Measurements from ENCODE around the gene RAC2.

RAC2 gene

GRCh38 chr22:37254209-37254866 lies 10.3 kb upstream of the RAC2 start:
- DNase-seq = peak; percentile 30

- DNase-seq = peak; percentile 52
Measured at GRCh38 chr22:37253126-37253660, 9.1 kb upstream of the RAC2 start.

GRCh38 chr22:37251836-37252235 lies 7.8 kb upstream of the RAC2 start:
- peak; percentile 20 for DNase-seq

- DNase-seq = peak; percentile 24
Measured at GRCh38 chr22:37249986-37250385, 5.9 kb upstream of the RAC2 start.

- DNase-seq = peak; percentile 26
Measured at GRCh38 chr22:37248251-37248650, 4.2 kb upstream of the RAC2 start.

- DNase-seq = no peak
Measured at GRCh38 chr22:37245740-37246139, 1.7 kb upstream of the RAC2 start.

- peak; percentile 43 for DNase-seq
Measured at GRCh38 chr22:37244922-37245722, 1.1 kb upstream of the RAC2 start.

- DNase-seq = no peak
Measured at GRCh38 chr22:37243402-37244113, 511 bp downstream of the RAC2 start.

- DNase-seq = peak; percentile 84
Measured at GRCh38 chr22:37242395-37242918, 1.6 kb downstream of the RAC2 start.

GRCh38 chr22:37241351-37242142 lies 2.5 kb downstream of the RAC2 start:
- no peak for DNase-seq

- no peak for DNase-seq
Measured at GRCh38 chr22:37240941-37241320, 3.1 kb downstream of the RAC2 start.

GRCh38 chr22:37240240-37240940 lies 3.7 kb downstream of the RAC2 start:
- no peak for DNase-seq

- no peak for DNase-seq
Measured at GRCh38 chr22:37239336-37240239, 4.5 kb downstream of the RAC2 start.

GRCh38 chr22:37237371-37238268 lies 6.4 kb downstream of the RAC2 start:
- no peak for DNase-seq

- DNase-seq = no peak
Measured at GRCh38 chr22:37235897-37236607, 8.0 kb downstream of the RAC2 start.

GRCh38 chr22:37234736-37235711 lies 9.0 kb downstream of the RAC2 start:
- no peak for DNase-seq
